Renal cortex interstitium (tissue), 11 donors: Measurements from ENCODE around the gene MTCH1. TPM values are rescaled to one million over a fixed set of nuclear protein-coding genes. Genes with fewer than 3 reads are reported as not detected.
A peak's percentile ranks its signal among the peaks of the same experiment; 100 is the strongest.
"Not testable (repeated sequence)": the region's sequence is repeated elsewhere in the genome, so short reads cannot be mapped to it uniquely, and the experiment has no call there.

Experiments used
- DNase-seq, 11 donors: peaks; one replicate each; pipeline ENCODE4 v3.0.0-alpha.2; 2013; ENCODE audit warnings: low read depth in 9 of 11, low spot score in 4 of 11; ENCODE audit errors: extremely low read depth in 1 of 11
- polyA plus RNA-seq, 3 donors: library from polyadenylated mRNA; unstranded; fragments of 120-200 nt; gene quantifications; one replicate each; pipeline ENCODE4 v1.2.1, GENCODE V29; 2013; ENCODE audit not compliant: insufficient read length in 3 of 3

MTCH1 gene
- polyA plus RNA-seq, 3 donors, result 146 to 187 (median 167) TPM

DNA sequence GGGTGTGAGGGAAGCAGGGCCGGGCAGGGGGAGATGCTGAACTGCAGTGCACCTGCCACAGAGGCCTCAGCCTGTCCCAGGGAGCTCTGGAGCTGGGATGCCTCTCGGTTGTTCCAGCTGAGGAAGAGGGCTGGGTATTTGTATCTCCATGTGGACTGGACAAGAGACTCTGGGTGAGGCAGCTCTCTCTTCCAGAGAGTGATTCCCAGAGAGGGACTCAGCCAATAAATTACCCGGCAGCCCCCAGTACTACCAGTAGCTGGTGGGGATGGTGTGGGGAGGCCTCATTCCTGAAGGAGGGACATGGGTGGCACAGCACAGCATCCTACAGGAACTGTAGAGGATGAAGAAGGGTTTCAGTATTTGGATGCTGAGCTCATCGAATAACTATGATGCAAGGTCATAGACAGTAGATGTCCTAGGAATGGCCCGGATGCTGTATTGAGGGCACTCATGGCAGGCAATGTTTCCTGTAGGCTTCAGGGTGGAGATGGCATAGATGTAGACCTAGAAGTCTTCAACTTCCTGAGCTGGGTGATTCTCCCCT is 20.9 kb upstream of the MTCH1 start:
- no peak for DNase-seq

DNA sequence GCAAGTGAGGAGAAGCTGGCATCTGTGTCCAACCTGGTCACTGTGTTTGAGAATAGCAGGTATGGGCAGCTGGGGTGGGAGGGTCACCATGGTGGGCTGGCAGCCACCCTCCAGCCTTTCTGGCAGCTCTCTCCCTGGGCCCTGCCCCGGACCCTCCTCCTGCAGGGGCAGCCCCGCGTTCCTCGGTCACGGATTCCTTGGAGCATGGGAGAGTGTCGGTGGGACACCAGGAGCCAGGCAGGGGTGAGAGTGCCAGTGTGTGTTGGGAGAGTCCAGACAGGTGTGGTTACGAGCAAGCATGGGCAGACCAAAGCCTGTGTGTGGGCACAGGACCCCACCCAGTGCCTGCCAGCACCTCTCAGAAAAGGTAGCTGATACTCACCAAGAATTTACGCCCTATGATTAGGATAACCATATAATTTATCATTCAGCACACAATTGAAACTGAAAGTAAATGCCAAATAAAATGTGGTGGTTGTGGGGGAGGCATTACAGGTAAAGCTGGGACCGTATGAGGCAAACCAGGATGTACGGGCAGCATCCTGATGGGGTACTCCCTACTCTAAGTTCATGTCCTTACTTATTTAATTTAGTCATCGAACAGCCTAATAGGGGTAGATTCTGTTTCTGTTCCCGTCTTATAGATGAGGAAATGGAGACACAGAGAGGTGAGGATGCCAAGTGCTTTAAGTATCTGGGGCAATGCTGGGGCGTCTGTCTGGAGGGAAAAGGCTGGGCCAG is 20.0 kb upstream of the MTCH1 start:
- no peak for DNase-seq

DNA sequence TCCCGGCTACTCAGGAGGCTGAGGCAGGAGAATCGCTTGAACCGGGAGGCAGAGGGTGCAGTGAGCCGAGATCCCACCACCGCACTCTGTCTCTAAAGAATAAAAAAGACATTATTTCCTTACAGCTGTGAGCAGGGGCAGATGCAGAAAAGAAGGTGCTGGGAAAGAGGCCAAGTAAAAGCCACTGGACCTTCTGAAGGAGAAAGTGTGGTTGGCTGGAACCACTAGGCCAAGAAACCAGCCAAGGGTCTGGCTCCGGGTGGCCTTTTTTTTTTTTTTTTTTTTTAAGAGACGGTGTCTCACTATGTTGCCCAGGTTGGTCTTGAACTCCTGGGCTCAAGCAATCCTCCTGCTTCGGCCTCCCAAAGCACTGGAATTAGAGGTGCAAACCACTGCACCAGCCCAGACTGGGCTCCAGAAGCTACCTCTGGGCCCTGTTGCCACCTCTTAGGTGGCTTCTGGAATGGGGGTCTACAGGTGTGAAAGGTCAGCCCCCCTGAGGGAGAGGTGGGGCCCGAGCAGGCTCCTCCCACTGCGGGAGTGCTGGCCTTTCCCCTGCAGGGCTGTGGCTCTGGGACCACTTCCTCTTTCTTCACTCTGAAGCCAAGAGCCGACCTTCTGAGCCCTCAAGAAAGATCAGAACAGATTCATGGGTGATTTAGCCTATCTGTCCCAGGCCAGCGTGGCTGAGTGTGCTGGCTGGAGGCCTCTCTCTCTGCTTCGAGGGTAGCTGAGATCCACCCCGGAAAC is 19.2 kb upstream of the MTCH1 start, which contains the start of gene FGD2:
Gene FGD2, plus strand, starts transcription at position 595 of the 750 bp plus-strand sequence. CDS start 163 bp downstream, outside the sequence.
- DNase-seq, result no peak

DNA sequence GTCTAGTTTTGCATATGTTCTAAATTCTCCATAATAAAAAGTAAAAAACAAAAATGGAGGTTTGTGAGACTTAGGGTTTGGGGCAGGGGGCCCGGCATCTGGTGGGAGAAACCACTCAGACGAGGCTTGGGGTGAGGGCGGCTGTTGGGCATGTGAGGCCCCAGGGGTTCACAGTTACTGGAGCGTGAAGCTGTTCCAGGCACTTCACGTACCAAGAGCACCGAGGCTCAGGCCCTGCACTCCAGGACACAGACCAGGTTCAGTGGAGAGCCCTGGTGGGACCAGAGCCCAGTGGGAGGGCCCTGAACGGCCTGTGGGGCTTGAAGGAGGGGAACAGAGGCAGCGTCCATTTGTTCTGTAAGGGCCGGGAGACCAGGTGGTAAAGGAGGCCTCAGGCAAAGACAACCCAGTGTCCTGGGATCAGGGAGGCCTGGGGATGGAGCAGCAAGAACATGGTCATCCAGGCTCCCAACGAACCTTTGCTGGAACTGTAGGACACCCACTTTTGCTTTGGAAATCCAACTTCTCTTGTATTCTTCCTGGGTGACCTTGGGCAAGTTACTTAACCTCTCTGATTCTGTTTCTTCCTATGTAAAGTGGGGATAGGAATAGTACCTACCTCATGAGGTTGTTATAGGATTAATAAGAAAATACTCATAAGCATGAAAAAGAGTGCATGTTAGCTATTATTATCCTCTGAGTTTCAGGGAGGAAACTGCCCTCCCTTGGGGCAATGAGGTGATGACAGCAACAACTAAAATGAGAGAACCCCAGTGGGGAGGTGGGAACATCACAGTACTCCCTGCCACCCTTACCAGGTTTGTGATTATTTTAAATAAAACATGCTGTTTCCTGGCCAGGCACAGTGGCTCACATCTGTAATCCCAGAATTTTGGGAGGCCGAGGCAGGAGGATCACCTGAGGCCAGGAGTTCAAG is 18.3 kb upstream of the MTCH1 start:
- DNase-seq, result no peak

DNA sequence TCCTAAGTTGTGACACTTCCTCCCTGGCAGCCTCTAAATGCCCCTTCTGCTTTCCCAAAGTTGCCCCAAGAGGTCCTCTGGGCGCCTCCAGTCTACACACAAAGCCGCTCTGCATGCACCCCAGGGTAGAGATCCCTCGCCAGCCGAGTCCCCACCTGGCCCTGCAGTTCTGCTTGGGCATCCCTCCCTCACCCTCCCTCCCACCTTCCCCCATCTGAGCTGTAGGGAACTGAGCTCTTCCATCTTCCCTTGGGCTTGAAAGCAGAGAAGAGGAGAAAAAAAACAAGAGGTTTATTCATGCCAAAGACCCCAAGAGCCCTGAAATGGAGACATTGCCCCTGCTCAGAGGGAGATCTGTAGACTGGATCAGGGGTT is 13.7 kb upstream of the MTCH1 start:
- no peak for DNase-seq

DNA sequence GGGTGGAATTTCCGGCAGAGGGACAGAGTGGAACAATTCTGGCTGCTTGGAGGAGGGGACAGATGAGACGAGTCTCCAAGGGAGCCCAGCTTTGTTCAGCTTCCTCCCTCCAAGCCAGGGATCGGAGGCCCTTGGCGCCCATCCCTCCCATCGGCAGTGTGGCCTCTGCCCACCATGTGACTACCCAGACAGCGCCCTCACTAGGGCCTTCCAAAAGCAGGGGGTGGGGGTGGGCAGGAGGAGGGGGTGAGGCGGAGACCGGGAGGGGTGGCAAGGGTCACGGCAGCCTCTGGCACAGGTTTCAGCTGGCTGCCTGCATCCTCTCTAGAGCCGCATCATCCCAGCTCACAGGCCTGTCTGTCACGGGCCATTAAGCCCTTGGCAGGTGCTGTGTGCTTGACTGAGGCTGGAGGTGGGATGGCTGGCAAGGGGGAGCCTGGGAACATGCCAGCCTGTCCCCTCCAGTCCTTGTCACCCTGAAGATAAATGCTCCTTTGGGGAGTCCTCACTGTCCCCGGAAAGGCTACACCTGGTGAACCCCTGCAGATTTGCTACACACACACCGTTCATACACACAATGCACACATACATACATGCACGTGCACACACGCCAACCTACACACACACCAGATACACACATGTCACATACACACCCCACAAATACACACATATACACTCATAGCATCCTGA is 13.2 kb upstream of the MTCH1 start:
- peak in 9 of 11 donors; percentile 63 to 88 (median 78) for DNase-seq

DNA sequence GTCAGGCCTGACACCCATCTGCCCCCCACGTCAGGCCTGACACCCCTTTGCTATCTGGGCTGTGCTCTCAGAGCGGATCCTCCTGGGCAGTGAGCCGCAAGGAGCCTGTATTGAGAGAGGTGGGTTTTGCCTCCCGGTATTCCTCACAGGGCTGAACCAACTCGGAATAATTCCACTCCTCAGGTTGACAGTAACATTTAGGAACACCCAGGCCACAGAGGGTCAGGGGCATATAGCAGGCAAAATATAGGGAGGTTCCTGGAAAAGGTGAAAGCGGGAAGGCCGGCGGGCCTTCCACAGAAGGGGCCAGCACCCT is 12.7 kb upstream of the MTCH1 start:
- DNase-seq, result no peak

DNA sequence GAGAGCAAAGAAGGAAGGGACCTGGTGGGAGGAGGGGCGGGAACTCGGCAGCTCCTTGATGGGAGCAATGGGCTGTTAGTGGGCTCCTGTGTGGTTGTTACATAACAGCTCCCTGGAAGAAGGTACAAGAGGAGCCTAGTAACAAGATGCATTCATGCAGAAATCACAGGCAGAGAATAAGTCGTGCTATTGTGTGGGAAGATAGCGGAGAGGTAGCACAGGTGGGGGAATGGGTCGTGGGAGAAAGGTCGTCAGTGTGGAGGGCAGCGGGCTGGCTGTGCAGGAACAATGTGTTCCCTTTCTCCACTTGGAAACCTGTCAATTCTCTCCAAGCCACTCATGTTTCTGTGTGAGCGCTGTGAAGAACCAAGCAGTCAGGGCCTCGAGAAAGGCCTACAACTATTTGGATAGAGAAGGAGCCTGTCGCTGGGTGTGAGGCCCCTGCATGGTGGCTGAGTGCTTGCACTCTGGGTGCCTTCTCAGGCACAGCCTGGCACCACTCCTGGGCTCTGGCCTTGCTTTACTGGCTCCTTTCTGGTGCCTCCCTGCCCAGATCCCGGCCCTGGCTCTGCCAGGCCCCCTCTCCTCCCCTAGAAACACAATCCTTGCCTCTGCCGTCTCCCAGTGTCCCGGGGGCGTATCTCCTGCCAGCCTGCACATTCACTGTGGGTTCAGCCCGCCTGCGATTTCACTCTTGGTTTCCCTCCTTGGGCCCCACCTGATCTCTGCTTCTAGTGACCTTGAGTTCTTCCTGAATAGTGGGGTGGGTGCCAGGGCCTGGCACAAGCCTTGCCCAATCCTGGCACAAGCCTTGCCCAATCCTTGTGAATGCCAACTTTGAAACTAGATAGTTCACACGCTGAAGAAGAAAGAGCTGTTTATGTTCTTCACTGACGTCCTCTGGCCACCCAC is 12.1 kb upstream of the MTCH1 start:
- no peak for DNase-seq

DNA sequence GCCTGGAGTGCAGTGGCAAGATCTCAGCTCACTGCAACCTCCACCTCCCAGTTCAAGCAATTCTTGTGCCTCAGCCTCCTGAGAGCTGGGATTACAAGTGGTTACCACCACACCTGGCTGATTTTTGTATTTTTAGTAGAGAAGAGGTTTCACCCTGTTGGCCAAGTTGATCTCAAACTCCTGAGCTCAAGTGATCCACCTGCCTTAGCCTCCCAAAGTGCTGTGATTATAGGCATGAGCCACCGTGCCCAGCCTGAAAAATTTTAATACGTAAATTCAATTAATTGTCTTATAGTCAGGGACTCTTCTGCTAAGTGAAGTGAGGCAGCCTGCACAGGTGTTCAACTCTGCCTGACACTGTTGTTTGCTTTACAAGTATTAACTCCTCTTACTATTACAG is 4.4 kb upstream of the MTCH1 start:
- not testable (repeated sequence) for DNase-seq

DNA sequence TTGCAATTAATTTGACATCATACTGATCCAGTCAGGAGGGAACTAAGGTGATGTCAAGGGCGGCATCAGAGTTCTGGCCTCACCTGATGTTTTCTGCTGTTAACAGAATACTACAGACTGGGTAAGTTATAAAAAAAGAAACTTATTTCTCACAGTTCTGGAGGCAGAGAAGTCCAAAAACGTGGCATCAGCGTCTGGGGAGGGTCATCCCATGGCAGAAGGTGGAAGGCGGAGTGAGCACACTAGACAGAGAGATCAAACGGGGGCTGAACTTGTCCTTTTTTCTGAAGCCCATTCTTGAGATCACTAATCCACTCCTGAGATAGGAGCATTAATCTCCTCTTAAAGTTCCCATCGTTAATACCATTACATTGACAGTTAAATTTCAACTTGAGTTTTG is 3.3 kb upstream of the MTCH1 start:
- DNase-seq, result no peak

DNA sequence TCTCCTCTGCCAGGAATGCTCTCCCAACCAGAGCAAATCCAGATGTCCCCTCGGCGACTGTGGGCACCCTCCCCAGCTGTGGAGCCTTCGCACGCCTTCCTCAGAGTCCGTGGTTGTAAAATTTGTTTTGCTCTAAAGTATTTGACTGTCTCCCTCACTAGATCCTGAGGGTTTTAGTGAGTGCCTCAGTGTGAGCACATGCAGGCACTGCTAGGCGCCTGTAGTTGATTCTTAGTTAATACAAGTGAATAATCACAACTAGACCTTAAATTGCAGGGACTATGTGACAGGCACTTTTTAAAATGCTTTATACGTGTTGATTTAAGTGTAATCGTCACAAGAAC is 680 bp upstream of the MTCH1 start:
- no peak for DNase-seq

DNA sequence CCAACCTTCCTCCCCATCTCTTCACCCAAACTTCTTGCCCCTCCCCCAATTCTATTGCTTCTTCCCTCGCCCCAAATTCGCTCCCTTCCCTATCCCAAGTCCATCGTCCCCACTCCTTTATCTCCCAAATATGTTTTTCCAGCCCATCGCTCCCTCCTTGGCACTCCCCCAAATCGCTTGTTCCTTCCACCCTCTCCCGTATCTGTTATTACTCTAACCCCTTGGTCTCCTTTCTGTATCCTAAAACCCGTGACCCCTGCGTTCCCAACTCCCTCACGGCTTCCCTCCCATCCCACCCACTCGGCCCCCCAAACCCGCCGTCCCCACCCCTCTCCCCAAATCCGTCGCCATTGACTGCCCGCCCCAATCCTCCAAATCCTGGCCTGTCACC is 584 bp downstream of the MTCH1 start:
- DNase-seq, result no peak

DNA sequence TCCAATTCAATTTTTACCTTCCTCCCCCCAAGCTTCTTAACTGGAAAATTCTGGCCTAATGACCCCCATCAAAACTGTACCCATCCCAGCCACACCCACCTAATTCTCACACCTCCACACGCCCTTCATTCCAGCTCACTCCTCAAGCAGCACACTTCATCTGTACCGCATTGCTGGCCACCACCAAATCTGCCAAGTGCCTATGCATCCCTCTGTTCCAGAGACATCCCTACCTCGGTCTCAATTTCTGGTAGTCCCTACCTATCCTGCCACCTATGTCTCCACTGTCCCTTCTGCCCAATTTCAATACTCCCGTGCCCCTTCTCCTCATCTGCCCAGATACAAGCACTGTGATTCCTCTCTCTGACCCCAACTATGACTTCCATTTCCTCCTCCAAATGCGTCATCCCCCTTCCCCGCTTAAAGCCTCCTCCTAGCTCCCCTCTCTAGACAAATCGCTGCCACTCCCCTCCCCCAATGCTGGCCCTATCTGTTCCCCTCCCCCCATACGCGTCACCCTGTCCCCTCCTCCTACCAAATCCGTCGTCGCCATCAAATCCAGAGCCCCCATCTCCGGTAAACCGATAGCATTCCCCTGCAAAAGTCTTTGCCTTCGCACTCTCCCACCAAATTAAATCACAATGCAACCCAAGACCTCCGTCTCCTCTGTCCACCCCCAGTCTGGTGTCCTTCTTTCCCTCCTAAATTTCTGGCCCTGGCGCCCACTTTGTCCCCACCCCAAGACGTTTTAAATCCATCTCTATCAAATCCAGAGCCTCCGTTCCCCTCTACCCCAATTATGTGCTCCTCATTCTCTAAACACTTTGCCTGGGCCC is 1.2 kb downstream of the MTCH1 start:
- DNase-seq, result peak in 2 of 11 donors; percentile 43 to 58

DNA sequence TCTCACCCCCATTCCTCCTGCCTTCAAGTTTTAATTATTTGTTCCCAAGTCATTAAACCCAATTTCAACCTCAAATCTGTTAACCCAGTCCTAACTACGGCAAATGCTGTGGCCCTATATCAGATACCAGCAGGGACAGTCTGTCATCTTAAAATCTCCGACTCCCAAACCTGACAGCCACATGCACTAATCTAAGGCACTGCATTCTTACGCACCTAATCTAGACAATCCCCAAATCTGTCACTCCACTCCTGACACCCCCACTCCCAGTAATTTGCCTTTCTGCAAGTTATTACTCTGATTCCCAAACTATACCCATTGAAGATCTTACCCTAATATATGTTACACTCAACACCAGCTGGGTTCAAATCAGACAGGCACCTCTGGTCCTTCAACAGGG is 2.5 kb downstream of the MTCH1 start:
- DNase-seq, result no peak

DNA sequence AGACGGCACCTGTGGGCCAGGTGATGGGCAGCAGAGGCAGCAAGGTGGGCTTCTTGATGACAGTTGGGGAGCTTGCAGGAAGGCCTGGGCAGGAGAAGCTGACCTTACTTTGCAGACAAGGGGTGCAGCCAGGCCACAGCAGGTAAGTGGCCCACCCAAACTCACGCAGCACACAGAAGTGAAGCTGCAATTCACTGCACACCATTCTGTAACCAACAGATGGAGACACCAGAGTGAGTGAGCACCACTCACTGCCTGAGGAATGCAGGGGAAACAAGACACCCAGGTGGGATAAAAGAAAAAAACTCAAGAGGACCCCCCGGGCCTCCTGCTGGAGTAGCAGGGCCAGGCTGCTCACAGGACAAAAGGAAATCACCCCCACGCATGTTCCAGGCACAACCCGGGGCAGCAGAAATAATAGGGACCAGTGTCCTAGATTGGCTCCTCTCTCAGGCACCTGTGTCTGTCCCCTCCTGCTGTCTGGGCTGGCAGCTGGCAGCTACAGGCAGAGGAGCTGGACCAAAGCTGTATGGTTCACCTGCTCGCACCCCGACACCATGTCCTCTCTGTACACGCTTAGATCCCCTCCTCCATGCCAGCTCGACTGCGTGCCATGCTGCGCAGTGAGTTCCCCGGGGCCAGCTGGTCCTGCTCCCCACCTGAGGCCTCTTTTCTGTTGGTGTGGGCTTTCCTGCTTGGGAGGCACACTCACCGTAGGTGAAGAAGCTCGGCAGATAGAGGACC is 4.9 kb downstream of the MTCH1 start:
- DNase-seq, result no peak

DNA sequence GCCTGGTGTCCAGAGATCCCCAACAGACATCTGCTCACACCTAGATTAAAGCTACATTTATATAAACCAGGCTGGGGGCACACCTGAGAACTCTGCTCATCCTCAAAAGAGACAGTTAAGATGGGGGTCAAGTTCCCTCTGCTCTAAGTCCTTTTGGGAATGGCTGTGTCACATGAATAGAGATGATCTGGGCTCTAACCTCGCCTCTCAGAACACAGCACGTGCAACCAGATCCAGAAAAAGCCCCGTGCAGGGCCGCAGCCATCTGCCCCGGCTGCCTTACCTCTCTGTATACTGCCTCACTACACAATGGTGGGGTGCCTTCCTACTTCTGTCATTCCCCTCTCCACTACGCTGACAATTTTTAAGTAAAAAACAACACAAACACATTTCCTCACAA is 5.9 kb downstream of the MTCH1 start:
- DNase-seq, result no peak

DNA sequence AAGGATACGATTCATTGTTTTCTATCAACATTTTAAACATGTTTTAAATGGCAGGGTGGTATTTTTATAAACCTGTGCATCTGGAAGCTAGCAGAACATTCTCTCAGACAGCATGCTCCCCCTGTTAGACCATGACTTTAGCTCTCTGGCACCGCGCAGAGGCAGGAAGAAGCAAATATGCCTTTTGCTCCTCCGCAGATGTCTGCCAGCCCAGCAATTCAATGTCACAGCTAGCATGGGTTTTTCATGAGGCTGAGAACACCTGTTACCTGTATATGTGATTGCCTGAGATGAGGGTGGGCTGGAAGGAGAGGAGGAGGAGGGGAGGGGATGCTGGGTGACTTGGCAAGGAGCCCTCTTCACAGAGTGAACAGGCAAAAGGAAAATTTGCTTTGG is 6.7 kb downstream of the MTCH1 start:
- no peak for DNase-seq
